ENCODE data around the gene SP4. TPM values are rescaled to one million over a fixed set of nuclear protein-coding genes. Genes with fewer than 3 reads are reported as not detected.
A peak's percentile ranks its signal among the peaks of the same experiment; 100 is the strongest.

SP4 gene
- total and polyA plus RNA-seq, 2 donors (not counting 3 experiments of a cell fraction or from before 2014, with no cell fraction given): 3.3 to 8.8 TPM

DNA sequence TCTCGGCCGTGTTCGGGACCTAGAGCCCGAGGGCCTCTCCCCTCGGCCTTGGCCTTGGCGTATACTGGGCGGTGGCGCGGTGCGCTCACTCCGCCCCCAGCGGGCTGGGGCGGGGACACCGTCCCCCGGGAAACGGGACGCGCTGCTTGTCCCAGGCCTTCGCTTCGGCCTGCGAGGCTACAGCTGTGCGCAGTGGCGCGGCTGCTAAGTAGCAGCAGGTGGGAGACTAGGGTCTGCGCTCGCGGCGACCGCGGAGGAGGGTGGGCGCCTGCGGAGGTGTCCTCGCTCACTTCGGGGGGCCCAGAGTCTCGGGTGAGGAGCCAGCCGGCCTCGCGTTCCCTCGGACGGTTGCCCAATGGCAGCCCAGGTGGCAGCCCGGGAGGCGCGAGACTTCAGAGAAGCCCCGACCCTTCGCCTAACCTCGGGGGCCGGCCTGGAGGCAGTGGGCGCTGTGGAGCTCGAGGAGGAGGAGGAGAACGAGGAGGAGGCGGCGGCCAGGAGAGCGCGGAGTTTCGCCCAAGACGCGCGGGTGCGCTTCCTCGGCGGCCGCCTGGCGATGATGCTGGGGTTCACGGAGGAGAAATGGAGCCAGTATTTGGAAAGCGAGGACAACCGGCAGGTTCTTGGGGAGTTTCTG lies 115.1 kb downstream of the SP4 start, which contains the start of gene DNAH11:
Gene DNAH11, plus strand, starts transcription at position 149 of the 637 bp plus-strand sequence. Its CDS starts 207 bp downstream, at position 356.
- BruUV-seq (replicated peaks): no TSS peak
- no peak within 1 kb of the TSS for H3K27ac ChIP-seq (ENCODE audit: insufficient read depth, low read depth, low read length)
- dilution Hi-C loops (cut with MboI; ENCODE audit: extremely low pct_ligation_motif_present, low sequenced_read_pairs) (no loop called here), intact Hi-C loops (cut with micrococcal nuclease) (loop anchor here (5.0 to 10.0 kb wide), 2 partner anchors 74 to 462 kb away; no protein-coding TSS in a partner anchor)
- no peak within 1 kb of the TSS for H3K9ac ChIP-seq (replicated peaks; ENCODE audit: extremely low read depth, insufficient read depth, low read length)
- no peaks in the 10 kb centered on the region for H3K9me3 ChIP-seq (replicated peaks; ENCODE audit: control insufficient read depth, insufficient read depth, low read length)
- peak within 1 kb of the TSS; percentile 93 for H3K4me2 ChIP-seq (ENCODE audit: insufficient read depth, low read length)
- H3K4me3 ChIP-seq (replicated peaks in 1 of 3; ENCODE audit: insufficient read depth in 1 of 3, low read depth in 1 of 3, low read length in 3 of 3): peak within 1 kb of the TSS; percentile 43 to 56 (median 54)
- H3K4me1 ChIP-seq (ENCODE audit: control insufficient read depth, extremely low read depth, insufficient read depth, low read length): peaks cover 13% of the 10 kb centered on the region
- no peaks in the 10 kb centered on the region for H3K36me3 ChIP-seq (ENCODE audit: control insufficient read depth in 2 of 2, extremely low read depth in 1 of 2, insufficient read depth in 2 of 2, low read length in 2 of 2)
- no peaks in the 10 kb centered on the region for H3K79me2 ChIP-seq (ENCODE audit: control insufficient read depth, insufficient read depth, low read length)
- H4K20me1 ChIP-seq (replicated peaks; ENCODE audit: control insufficient read depth, extremely low read depth, insufficient read depth, low read length): no peaks in the 10 kb centered on the region
- H2AFZ ChIP-seq (ENCODE audit: low read depth, low read length): peak within 1 kb of the TSS; percentile 98
- TF ChIP-seq, protein P1, sequence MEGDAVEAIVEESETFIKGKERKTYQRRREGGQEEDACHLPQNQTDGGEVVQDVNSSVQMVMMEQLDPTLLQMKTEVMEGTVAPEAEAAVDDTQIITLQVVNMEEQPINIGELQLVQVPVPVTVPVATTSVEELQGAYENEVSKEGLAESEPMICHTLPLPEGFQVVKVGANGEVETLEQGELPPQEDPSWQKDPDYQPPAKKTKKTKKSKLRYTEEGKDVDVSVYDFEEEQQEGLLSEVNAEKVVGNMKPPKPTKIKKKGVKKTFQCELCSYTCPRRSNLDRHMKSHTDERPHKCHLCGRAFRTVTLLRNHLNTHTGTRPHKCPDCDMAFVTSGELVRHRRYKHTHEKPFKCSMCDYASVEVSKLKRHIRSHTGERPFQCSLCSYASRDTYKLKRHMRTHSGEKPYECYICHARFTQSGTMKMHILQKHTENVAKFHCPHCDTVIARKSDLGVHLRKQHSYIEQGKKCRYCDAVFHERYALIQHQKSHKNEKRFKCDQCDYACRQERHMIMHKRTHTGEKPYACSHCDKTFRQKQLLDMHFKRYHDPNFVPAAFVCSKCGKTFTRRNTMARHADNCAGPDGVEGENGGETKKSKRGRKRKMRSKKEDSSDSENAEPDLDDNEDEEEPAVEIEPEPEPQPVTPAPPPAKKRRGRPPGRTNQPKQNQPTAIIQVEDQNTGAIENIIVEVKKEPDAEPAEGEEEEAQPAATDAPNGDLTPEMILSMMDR (IDR thresholded peaks at IDR 0.05; ENCODE audit: extremely low read depth in 1 of 2, insufficient read depth in 1 of 2, low read depth in 1 of 2, low read length in 2 of 2): peak in 1 of 2 donors; percentile 9
- TF ChIP-seq, protein P2, sequence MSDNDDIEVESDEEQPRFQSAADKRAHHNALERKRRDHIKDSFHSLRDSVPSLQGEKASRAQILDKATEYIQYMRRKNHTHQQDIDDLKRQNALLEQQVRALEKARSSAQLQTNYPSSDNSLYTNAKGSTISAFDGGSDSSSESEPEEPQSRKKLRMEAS (IDR thresholded peaks at IDR 0.05; ENCODE audit: insufficient read depth, insufficient read length): no peak
- no peak for TF ChIP-seq EZH2 (IDR thresholded peaks at IDR 0.05; ENCODE audit: borderline replicate concordance, low read depth, low read length, severe bottlenecking)
- H3K27me3 ChIP-seq (ENCODE audit: control insufficient read depth in 2 of 2, insufficient read depth in 2 of 2, low read length in 2 of 2): peaks cover 22 to 41% of the 10 kb centered on the region in 2 experiments
- DNase-seq (ENCODE audit: low read depth, low spot score) (peak; percentile 23), FAIRE-seq (no peak)
- POLR2A ChIA-PET: no interaction called here
- no peaks in the 10 kb centered on the region for H3K9me1 ChIP-seq (replicated peaks; ENCODE audit: control insufficient read depth, extremely low read depth, insufficient read depth, low read length)
- CTCF ChIA-PET: no interaction called here
